ENCODE data around the gene RB1.
"Not testable (repeated sequence)": the region's sequence is repeated elsewhere in the genome, so short reads cannot be mapped to it uniquely, and the experiment has no call there.

RB1 gene

DNA sequence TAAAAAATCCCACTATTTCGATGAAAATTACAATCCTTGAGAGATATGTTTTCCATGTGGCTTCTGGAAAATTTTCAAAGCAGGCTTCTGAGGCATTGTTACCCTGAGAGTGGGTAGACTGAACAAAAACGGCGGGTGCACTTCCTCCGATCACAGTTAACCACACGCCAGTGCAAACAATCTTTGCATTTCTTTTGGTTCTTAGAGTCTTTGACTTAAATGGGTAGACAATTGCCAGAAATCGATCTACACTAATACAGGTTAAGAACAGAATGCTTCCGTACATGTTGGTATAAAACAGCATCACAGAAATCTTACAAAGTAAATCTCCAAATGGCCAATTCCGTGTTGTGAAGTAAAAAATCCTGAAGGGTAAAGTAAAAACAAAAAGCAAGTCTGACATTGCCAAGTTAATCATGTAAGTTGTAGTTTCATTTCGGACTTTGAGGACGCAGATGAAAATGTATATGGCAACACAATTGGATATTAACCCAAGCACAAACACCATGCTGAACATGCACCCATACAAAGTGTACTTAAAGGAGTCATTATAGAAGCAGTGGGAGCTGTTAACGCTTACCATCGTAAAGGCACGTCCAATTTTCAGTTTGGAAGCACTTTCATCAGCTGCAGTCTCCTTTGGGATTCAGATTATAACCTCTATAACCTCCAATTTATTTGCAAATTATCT is 108.4 kb downstream of the RB1 start:
- no peak for DNase-seq

DNA sequence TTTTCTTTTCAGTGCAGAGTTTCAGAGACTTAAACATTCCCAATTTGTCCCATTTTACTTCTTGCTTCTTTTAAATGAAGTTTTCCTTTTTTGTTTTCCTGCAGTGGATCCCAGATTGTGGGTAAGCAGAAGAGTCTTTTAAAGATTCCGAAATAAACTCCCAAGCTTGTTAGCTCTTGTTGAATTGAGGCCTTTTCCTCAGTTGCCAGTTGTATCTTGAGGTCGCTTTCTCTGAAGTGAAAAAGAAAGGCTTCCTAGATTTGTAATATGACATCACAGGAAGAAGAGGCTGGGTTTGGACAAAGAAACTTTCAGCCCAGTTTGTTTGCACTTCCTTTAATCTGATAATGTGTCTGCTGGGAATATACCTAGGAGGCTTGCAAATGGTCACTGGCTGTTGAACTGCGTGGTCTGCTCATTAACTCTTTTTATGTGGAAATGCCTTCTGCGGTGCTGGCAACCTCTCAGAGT is 109.4 kb downstream of the RB1 start, which contains the start of gene LPAR6:
TSS of gene LPAR6 (minus strand) at position 233 of the 471 bp plus-strand sequence. CDS start 690 bp downstream, outside the sequence.
- DNase-seq = no peak

DNA sequence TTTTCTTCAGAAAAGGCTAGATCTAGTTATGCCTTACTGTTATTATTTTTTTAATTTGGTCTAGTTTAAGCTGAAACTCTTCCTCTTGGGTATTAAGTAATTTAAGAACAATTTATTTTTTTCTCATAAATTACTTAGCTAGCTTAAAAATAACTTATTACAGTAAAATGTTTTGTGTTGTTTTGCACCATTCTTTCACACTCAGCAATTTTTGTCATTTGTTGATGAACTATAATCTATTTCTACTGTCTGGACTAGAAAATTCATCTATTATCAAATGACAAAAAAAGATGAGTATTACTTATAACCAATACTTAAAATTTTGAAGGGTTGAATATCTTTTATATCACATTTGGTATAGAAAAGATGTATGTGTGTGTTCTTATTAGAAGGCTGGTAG is 111.0 kb downstream of the RB1 start:
- no peak for DNase-seq

DNA sequence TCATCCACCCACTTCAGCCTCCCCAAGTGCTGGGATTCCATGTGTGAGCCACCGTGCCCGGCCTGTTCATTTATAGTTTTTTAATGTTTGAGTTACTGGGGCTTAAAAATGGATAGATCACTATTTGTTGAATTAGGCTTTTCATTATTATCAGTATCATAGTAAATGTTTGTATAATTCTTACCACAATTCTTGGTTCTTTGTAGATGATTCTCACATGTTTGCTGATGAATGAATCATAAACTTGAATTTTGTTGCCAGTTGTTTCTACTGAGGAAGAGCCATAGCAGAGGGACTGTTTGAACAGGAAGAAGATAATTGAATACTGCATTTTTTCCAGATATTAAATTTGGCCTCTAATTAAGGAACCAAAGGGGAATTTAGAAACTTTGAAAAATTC is 112.0 kb downstream of the RB1 start:
- no peak for DNase-seq

DNA sequence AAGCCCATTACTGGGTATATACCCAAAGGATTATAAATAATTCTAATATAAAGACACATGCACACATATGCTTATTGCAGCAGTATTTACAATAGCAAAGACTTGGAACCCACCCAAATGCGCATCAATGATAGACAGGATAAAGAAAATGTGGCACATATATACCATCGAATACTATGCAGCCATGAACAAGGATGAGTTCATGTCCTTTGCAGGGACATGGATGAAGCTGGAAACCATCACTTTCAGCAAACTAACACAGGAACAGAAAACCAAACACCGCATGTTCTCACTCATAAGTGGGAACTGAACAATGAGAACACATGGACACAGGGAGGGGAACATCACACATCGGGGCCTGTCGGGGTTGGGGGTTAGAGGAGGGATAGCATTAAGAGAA is 118.5 kb downstream of the RB1 start:
- not testable (repeated sequence) for DNase-seq

DNA sequence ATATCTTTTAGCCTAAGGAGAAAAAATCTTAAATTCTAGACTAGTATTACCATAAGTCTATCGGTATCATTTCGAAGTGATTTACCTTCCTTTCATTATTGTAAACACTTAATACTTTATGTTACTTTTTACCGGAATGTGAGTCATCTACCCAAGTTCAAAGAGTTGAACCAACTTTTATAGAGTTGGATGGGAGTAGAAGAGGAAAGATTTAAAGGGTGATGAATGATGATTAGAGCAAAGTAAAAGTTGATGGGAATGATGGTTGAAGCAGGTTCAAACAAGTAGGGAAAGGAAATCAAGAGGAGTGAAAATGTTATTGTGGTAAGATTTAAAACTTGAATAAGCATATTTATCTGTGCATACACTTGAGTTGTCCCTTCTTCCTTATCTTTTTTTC is 120.7 kb downstream of the RB1 start:
- no peak for DNase-seq

DNA sequence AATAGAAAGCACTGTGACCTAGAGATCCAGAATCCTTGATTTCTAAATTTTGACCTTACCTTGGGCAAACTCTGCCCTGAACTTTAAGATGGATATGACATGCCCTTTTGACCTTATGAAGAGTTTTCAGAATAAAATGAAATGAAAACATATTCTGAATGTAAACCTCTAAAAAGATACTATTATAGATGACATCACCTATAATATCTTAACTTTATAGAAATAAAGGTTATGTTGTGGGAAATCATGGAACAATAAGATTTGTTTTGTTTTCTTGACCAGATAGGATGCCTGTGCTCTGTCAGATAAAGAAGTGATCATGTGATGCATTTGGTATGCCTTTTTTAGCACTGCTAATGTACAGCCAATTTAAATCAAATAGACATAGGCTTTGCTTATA is 122.5 kb downstream of the RB1 start:
- DNase-seq = no peak

DNA sequence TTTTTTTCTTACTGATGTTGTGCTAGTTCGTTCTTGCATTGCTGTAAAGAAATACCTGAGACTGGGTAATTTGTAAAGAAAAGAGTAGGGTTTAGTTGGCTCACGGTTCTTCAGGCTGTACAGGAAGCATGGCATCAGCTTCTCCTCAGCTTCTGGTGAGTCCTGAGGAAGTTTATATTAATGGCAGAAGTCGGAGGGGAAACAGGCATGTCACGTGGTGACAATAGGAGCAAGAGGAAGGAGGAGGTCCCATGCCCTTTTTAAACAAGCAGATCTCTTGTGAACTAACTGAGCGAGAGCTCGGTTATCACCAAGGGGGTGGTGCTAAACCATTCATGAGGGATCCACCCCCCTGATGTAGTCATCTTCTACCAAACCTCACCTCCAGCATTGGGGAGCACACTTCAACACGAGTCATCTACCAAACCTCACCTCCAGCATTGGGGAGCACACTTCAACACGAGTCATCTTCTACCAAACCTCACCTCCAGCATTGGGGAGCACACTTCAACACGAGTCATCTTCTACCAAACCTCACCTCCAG is 123.3 kb downstream of the RB1 start:
- not testable (repeated sequence) for DNase-seq

DNA sequence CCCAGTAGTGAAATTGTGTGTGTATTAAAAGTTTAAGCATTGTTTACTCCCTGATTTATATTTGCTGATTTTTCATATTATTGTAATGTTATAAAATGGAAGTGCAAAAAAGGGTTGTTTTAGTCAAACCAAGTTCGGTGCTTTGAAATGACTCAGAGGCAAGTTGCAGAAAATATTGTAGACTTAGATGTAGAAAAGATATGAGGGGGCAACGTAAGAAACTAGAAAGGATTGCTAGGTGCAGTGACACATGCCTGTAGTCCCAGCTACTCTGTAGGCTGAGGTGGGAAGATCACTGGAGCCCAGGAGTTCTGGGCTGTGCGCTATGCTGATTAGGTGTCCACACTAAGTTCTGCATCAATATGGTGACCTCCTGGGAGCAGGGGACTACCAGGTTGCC is 125.5 kb downstream of the RB1 start:
- no peak for DNase-seq

DNA sequence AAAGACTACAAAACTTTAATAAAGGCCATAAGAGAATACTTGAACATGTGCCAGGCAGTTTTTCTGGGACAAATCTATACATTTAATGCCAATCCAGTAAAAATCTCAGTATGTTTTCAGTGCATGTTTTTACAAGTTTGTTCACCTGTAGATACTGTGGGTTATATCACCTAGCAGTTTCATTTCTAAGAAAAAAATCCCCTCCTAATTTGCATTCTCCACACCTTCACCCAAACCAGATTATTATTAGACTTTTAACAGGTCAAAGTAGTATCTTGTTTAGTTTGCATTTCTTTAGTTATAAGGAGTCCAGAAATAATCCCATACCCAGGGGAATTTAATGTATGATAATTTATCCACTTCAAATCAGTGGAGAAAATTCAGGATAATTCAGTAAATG is 126.3 kb downstream of the RB1 start:
- no peak for DNase-seq

DNA sequence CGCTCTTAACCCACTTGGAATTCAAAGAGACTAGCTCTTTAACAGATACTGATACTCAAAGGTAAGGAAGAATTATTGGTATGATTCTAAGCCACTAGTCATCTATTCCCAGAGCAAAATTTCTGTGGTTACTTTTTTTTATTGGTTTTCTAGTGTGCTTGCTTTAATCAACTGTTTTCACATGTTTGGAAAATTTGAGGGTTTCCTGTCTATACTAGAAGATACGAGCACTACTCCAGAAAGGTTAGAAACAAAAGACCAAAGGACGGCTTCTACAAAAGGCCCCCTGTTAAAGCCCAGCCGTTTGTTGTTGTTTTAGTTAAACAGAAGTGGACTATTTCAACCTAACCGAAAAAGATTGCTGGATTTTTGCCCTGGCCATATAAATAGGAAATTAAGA is 127.9 kb downstream of the RB1 start:
- DNase-seq = no peak

DNA sequence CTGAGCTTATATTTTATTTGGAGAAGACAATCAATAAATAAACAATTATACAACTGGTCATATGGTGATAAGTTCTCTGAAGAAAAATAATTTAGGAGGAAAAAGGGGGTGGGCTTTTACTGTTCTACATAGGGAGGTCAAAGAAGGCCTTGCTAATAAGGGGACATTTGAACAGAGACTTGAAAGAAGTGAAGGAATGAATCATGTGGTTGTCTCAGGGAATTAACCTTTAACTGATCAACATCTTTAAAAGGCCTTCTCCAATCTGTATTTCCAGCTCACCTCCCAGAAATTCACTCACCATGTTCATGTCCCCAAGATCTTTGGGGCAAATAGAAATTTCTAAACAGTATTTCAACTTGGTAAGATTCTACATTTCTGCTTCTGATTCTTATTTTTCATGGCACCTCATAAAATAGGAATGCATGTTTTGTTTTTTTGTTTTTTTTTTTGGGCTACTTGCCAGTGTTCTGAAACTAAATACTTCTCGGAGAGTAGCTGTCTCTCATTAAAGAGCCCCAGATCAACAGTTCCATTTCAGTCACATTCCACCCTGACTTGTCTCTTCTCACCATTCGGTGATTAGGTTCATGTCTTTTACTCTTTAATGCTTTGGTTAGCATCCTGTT is 128.6 kb downstream of the RB1 start:
- DNase-seq = no peak

DNA sequence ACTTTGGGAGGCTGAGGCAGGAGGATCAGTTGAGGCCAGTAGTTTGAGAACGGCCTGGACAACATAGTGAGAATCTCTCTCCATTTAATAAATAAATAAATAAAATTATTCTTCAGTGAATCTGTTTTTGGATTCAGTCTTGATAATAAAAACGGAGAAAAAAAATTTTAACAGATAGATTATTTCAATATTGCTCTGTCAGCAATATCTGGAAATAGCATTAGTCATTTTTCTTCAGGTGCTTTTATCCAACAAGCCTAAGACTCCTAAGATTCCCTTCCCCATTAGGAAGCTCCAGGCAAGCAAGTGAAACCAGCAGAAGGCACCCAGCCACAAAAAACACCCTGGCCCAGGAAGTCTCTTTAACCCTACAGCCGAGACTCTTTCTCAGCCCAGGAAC is 130.6 kb downstream of the RB1 start:
- DNase-seq = no peak

DNA sequence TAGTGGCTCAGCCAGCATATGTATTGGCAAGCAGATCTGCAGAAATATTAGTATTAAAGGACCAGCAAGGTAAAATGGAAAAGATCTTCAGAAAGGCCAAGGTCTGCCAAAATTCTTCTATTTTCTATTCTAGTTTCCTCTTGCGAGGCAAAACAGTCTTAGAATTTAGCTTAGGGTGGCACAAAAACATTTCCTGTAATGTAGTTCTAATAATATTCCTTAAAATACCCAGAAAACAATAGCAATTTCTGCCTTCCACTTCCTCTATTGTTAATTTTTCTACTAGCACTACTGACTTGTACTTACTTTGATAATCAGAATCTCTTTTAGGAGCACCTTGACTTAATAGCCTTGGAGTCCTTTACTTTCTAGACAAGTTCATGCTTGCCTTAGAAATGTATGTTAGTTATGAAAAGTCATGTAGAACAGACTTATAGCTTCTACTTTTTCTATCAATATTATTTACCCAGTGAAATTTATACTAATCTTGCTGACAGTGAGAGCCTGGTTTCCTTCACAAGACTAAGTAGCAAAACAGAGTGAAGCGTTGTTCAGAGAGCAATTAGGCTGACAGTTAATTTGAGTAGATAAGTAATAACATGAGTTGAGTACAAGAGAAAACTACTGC is 133.2 kb downstream of the RB1 start:
- DNase-seq = no peak

DNA sequence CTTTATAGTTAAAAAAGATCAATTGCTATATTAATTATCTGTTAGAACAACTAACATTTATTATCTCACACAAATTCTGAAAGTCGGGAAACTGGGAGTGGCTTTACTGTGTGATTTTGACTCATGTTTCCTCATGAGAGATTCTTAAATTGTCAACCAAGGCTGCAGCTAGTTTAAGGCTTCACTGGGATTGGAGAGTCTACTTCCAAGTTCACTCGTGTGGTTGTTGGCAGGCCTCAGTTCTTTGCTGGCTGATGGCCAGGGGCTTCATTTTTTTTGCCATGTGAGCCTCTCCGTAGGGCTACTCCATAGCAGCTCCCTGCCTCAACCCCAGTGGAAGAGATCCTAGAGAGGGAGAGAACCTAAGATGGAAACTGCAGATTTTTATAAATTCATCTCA is 133.8 kb downstream of the RB1 start:
- peak; percentile 65 for DNase-seq

DNA sequence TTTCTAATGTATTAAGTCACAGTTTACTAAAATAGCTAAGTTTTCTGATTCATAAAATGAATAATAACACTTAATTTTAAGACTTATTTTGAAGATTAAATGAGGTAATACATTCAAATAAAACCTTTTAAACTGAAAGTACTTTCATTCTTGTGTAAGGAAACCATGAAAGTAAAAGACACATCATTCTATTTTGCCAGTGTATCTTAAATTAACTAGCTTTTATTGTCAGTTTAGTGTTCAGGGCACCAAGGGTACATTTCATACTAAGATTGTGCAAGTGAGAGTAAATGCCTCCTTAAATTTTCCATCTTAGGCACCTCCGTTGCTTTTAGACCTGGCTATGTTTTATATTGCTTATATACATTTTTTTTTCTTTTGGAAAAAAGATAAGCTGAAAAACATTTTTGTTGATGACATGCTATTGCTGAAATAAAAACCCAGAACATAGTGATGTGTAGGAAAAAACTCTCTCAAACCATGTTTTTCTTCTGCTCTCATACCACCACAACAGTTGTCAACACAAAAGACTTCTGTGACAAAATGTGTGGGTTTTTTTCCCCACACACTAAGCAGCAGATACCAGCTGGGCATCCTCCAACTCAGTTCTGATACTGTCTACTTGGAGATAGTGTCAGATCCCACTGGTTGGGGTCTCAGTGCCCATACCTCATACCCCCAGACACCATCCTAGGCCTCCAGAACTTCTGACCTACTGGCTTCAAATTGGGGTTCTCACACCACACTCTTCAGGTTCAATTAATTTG is 140.1 kb downstream of the RB1 start:
- no peak for DNase-seq

DNA sequence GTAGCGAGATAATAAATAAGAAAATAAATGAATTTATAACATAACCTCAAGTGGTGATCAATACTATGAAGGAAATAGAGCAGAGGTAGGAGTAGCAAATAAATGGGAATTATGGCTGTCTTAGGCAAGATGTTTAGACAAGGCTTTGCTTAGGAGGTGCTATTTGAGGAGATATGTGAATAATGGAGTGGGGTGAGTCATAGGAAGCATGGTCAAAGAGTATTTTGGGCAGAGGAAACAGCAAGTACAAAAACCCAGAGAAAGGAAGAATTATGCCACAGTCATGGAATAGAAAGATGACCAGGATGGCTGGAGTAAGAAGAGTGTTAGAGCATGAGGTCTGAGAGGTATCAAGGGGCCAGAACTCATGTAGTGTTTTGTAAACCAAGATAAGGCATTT is 142.9 kb downstream of the RB1 start:
- DNase-seq = no peak

DNA sequence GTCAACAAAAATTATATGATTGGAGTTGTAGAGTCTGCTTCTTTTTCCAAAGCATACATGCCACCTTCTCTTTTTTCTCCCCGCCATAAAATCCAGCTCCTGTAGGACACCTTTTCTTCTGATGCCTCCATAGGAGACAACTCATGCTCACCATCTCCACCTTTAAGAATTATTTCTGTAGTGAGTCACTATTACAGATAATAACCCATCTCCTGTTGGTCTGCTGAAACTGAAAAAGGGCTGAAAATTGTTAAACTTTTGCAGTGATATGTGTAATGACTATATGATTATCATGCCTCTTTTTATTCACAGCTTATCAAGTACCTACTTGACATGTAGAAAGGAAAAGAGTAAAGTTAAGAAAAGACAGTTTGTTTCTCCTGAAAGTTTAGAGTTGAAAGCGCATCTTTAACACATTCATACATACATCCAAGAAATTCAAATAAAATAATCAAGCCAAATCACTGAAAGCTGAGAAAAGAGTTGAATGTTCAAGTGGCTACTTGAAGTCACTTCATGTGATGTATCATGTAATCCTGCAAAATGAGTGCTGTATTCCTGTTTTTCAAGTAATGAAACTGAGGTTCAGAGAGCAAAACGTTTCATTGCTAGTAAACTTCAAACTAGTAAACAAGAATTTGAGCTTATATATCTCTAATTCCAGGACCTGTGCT is 144.9 kb downstream of the RB1 start:
- DNase-seq = no peak

DNA sequence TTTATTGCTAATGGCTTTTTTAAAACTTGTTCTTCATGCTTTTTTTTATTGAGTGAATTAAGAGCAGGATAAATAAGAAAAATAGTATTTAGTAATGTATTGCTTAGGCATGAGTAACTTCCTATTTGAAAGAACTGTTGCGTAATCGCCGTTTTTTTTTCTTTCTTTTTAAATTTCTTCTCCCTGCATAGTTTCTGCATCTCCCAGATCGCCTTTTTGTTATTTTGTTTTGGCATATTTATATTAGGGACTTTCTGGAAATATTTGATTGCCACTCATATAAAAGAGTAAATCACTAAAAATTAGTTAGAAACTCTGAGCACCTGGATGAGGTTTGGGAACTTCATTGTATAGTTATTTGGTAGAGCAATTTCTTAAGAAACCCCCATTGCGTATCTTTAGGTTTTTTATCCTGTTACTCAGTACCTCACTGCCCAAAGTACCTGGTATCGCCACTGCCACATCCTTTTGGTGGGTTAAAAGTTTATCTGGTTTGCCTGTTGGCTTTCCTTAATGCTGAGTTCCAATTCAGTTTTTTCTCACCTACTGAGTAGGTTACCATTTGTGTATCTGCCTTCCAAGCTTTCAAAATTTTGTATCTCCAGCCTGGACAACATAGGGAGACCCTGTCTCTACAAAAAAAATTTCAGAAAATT is 145.5 kb downstream of the RB1 start:
- DNase-seq = no peak

DNA sequence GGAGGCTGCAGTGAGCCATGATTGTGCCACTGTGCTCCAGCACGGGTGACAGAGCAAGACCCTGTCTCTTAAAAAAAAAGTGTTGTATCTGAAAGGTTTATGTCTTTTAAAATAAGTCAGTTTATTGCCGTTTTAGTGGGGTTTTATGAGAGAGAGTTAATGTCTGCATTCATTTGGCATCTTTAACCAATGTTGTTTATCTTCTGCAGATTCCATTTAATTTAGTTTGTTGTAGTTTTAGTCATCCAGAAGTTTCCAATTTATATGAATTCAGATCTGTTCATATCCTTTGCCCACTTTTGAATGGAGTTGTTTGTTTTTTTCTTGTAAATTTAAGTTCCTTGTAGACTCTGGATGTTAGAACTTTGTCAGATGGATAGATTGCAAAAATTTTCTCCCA is 146.1 kb downstream of the RB1 start:
- no peak for DNase-seq

DNA sequence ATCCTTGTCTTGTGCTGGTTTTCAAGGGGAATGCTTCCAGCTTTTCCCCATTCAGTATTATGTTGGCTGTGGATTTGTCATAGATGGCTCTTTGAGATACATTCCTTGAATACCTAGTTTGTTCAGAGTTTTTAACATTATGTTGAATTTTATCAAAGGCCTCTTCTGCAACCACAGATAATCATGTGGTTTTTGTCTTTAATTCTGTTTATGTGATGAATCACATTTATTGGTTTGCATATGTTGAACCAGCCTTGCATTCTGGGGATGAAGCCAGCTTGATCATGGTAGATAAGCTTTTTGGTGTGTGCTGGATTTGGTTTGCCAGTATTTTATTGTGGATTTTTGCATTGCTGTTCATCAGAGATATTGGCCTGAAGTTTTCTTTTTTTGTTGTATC is 147.6 kb downstream of the RB1 start:
- not testable (repeated sequence) for DNase-seq

DNA sequence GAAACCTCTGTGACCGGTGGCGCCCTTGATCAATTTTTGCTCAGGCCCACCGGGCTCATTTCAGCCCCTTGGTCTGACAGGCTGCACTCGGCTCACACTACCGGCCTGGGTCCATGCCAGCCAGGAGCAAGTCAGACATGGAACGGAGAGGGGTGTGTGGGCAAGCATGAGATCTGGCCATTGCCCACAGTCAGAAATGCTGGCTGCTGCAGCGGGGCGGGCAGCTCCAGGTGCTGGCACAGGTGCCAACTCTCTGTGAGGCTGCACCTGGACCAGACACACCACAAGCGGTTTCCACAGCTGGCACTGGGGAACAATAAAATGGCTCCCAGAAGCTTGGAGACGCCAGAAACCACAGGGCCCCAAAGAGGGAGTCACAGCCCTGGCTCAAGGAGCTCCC is 153.0 kb downstream of the RB1 start:
- DNase-seq = no peak

All from NCI-H446 treated with DMSO at 0.1 percent for 48 hours (cell line).